AG10803 (cell line): Measurements from ENCODE around the gene SPINK4.

Experiments
- DNase-seq: peaks from one replicate; pipeline ENCODE4 v3.0.0; 2010; ENCODE audit warnings: low read depth
- H3K4me3 ChIP-seq: 2 replicates; pipeline ENCODE4 v1.5.1; 2011; ENCODE audit warnings: mild to moderate bottlenecking, low read length, control low read depth
- CTCF ChIP-seq: conservative IDR thresholded peaks from 2 replicates; pipeline ENCODE4 v1.5.1; 2011; ENCODE audit warnings: mild to moderate bottlenecking, low read length, control low read depth, inconsistent platforms

SPINK4 gene

GRCh38 chr9:33221568-33221884 lies 18.4 kb upstream of the SPINK4 start:
- no peak for TF ChIP-seq CTCF
- H3K4me3 ChIP-seq = no peak overlapping the region
- DNase-seq = no peak

GRCh38 chr9:33222031-33222430 lies 17.9 kb upstream of the SPINK4 start:
- H3K4me3 ChIP-seq = no peak overlapping the region
- no peak for TF ChIP-seq CTCF
- no peak for DNase-seq

GRCh38 chr9:33223696-33224095 lies 16.3 kb upstream of the SPINK4 start:
- TF ChIP-seq CTCF = peak; percentile 49
- peak; percentile 39 for DNase-seq
- no peak overlapping the region for H3K4me3 ChIP-seq

GRCh38 chr9:33225319-33226147 lies 14.4 kb upstream of the SPINK4 start:
- TF ChIP-seq CTCF = peak; percentile 78
- no peak overlapping the region for H3K4me3 ChIP-seq
- DNase-seq = peak; percentile 79

GRCh38 chr9:33227008-33227398 lies 13.0 kb upstream of the SPINK4 start:
- no peak for TF ChIP-seq CTCF
- H3K4me3 ChIP-seq = no peak overlapping the region
- DNase-seq = no peak

- no peak overlapping the region for H3K4me3 ChIP-seq
- DNase-seq = peak; percentile 25
- TF ChIP-seq CTCF = no peak
Observed at GRCh38 chr9:33227741-33228140, 12.2 kb upstream of the SPINK4 start.

- H3K4me3 ChIP-seq = no peak overlapping the region
- no peak for DNase-seq
- no peak for TF ChIP-seq CTCF
Observed at GRCh38 chr9:33228606-33229005, 11.4 kb upstream of the SPINK4 start.
